Activated CD4-positive, alpha-beta memory T cell treated with anti-CD3 and anti-CD28 coated beads, Interleukin-2, amount 10 ng/mL, durations not matched to agents 7 days and 5 days (primary cell): ENCODE results near the gene CCDC28A. TPM values are rescaled to one million over a fixed set of nuclear protein-coding genes. Genes with fewer than 3 reads are reported as not detected.

Experiments used
- CTCF ChIA-PET: fragments of 350-600 bp; sonication (Branson Sonifier 250); formaldehyde crosslinking; loops from one replicate; lab custom pipeline; 2021; ENCODE audit warnings: antibody characterized with exemption, inconsistent platforms; lab: Charles Lee
- POLR2A ChIA-PET: fragments of 350-600 bp; sonication (Branson Sonifier 250); formaldehyde crosslinking; loops from one replicate; lab custom pipeline; 2021; ENCODE audit warnings: antibody characterized with exemption; lab: Charles Lee
- DNase-seq: peaks from one replicate; pipeline ENCODE4 v3.0.0-alpha.2; 2020
- H3K27ac Mint-ChIP-seq: one replicate; pipeline ENCODE4 v1.8.0; 2021; ENCODE audit warnings: mild to moderate bottlenecking, mixed read lengths
- H3K27me3 Mint-ChIP-seq: one replicate; pipeline ENCODE4 v1.8.0; 2021; ENCODE audit warnings: mixed read lengths
- H3K36me3 Mint-ChIP-seq: one replicate; pipeline ENCODE4 v1.8.0; 2021; ENCODE audit warnings: low read depth, mixed read lengths
- H3K4me1 Mint-ChIP-seq: one replicate; pipeline ENCODE4 v1.8.0; 2021; ENCODE audit warnings: mixed read lengths
- H3K4me3 Mint-ChIP-seq: one replicate; pipeline ENCODE4 v1.8.0; 2021; ENCODE audit warnings: mild to moderate bottlenecking, mixed read lengths
- H3K9me3 Mint-ChIP-seq: one replicate; pipeline ENCODE4 v1.8.0; 2021; ENCODE audit warnings: mixed read lengths
- total RNA-seq, 2 experiments: library from RNA; stranded (reverse); gene quantifications; one replicate each; pipeline ENCODE4 v1.2.3, GENCODE V29; 2021

Gene CCDC28A
- total RNA-seq, 2 experiments from 2014 or later = 28.0 to 28.7 TPM

- no peak overlapping the region for H3K4me3 Mint-ChIP-seq
- POLR2A ChIA-PET = no interaction called here
- CTCF ChIA-PET = interaction anchor here (0.7 to 9.4 kb wide), 3 partner anchors 77 to 184 kb away, joined by 4 to 71 read pairs (median 5); no protein-coding TSS in a partner anchor
Observed at GRCh38 chr6:138769102-138769676, 4.4 kb upstream of the CCDC28A start.

GRCh38 chr6:138772596-138773176 is 883 bp upstream of the CCDC28A start:
- Mint-ChIP-seq H3K27me3 (no peaks in the 10 kb centered on the region), H3K27ac (peak overlapping the region; percentile 100), H3K9me3 (no peaks in the 10 kb centered on the region), H3K36me3 (peaks cover 3% of the 10 kb centered on the region), H3K4me1 (peaks cover 36% of the 10 kb centered on the region), H3K4me3 (peak overlapping the region; percentile 100)
- CTCF ChIA-PET = interaction anchor here (1.1 to 3.2 kb wide), 6 partner anchors 81 to 597 kb away, joined by 3 to 11 read pairs (median 6); no protein-coding TSS in a partner anchor
- no peak for DNase-seq
- POLR2A ChIA-PET = interaction anchor here (0.6 to 2.3 kb wide), 12 partner anchors 16 to 758 kb away, joined by 3 to 8 read pairs (median 4); partner anchors contain the start of genes CITED2, HEBP2 and TXLNB

More at GRCh38 chr6:138769102-138769676, 4.4 kb upstream of the CCDC28A start:
- Mint-ChIP-seq H3K4me1 (peaks cover 27% of the 10 kb centered on the region), H3K36me3 (peaks cover 3% of the 10 kb centered on the region), H3K9me3 (no peaks in the 10 kb centered on the region), H3K27ac (no peak overlapping the region), H3K27me3 (no peaks in the 10 kb centered on the region)
- no peak for DNase-seq

DNA sequence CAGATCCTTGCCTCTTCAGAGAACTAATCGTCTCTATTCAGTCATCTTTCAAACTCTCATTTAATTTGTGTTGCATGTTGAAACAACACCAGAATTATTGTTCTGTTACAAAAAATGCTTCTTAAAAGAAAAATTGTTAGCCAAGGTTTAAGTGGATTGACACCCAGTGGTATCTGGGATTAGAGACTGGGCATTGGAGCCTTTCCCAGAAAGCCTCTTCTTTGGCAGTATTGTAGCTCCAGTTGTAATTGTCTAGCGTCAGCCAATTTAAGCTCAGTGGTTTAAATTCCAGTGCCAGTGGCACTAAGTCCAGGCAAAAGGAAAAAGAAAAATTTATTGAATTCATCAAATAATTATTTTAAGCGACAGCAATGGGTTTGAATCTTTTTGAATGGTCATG is 801 bp downstream of the CCDC28A start:
- CTCF ChIA-PET = no interaction called here
- H3K9me3 Mint-ChIP-seq = no peaks in the 10 kb centered on the region
- H3K27ac Mint-ChIP-seq = peak overlapping the region; percentile 100
- H3K27me3 Mint-ChIP-seq = no peaks in the 10 kb centered on the region
- peaks cover 31% of the 10 kb centered on the region for H3K4me1 Mint-ChIP-seq
- no peak for DNase-seq
- peak overlapping the region; percentile 100 for H3K4me3 Mint-ChIP-seq
- peaks cover 3% of the 10 kb centered on the region for H3K36me3 Mint-ChIP-seq
- POLR2A ChIA-PET = no interaction called here

DNA sequence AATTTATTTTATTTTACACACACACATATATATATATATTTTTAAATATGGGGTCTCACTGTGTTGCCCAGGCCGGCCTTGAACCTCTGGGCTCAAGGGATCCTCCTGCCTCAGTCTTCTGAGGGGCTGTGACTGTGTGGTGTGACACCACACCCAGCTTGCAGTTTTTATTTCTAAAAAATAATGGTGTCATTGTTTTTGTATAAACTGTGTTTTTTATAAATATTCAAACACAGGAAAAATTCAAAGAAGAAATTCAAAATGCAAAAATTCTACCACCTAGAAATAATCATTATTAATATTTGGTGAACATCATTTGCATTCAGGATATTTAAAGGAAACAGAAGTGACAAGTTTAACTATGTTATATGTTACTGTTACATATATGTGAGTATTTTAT is 3.1 kb downstream of the CCDC28A start:
- Mint-ChIP-seq H3K36me3 (peaks cover 3% of the 10 kb centered on the region), H3K27ac (no peak overlapping the region), H3K27me3 (no peaks in the 10 kb centered on the region), H3K4me1 (peaks cover 31% of the 10 kb centered on the region), H3K4me3 (no peak overlapping the region), H3K9me3 (no peaks in the 10 kb centered on the region)
- ChIA-PET CTCF (no interaction called here), POLR2A (no interaction called here)
- no peak for DNase-seq

- Mint-ChIP-seq H3K27ac (no peak overlapping the region), H3K4me3 (no peak overlapping the region), H3K9me3 (no peaks in the 10 kb centered on the region), H3K36me3 (peaks cover 9% of the 10 kb centered on the region), H3K4me1 (peaks cover 16% of the 10 kb centered on the region), H3K27me3 (no peaks in the 10 kb centered on the region)
- ChIA-PET POLR2A (no interaction called here), CTCF (no interaction called here)
- no peak for DNase-seq
Observed at GRCh38 chr6:138778331-138778730, 4.8 kb downstream of the CCDC28A start.

GRCh38 chr6:138782243-138782642 is 8.7 kb downstream of the CCDC28A start:
- H3K27me3 Mint-ChIP-seq = no peaks in the 10 kb centered on the region
- peaks cover 6% of the 10 kb centered on the region for H3K36me3 Mint-ChIP-seq
- DNase-seq = no peak
- no peaks in the 10 kb centered on the region for H3K9me3 Mint-ChIP-seq
- peaks cover 5% of the 10 kb centered on the region for H3K4me1 Mint-ChIP-seq
- no peak overlapping the region for H3K4me3 Mint-ChIP-seq
- H3K27ac Mint-ChIP-seq = no peak overlapping the region
- ChIA-PET CTCF (interaction anchor here (1.0 kb wide), 1 partner anchor 90 kb away, joined by 3 read pairs; no protein-coding TSS in a partner anchor), POLR2A (no interaction called here)

DNA sequence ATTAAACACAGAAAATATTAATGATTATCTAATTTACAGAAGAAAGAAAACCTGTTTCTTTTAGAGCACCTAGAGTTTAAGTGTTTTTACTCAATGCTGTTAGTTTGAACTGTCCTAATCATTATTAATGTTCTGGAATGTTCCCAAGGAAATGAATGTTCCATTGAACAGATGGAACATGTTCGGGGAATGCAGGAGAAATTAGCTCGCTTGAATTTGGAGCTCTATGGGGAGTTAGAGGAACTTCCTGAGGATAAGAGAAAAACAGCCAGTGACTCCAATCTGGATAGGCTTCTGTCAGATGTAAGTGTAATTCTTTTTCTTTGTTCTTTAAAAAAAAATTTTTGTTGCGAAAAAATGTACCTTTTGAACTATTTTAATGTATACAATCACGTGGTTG is 11.5 kb downstream of the CCDC28A start:
- DNase-seq = no peak
- CTCF ChIA-PET = no interaction called here
- Mint-ChIP-seq H3K36me3 (peaks cover 10% of the 10 kb centered on the region), H3K27ac (no peak overlapping the region), H3K9me3 (no peaks in the 10 kb centered on the region), H3K4me3 (no peak overlapping the region), H3K4me1 (peaks cover 8% of the 10 kb centered on the region), H3K27me3 (no peaks in the 10 kb centered on the region)
- POLR2A ChIA-PET = no interaction called here

- Mint-ChIP-seq H3K4me3 (no peak overlapping the region), H3K27ac (no peak overlapping the region), H3K36me3 (peaks cover 13% of the 10 kb centered on the region), H3K27me3 (no peaks in the 10 kb centered on the region), H3K4me1 (peaks cover 8% of the 10 kb centered on the region), H3K9me3 (no peaks in the 10 kb centered on the region)
- CTCF ChIA-PET = interaction anchor here (0.5 to 0.6 kb wide), 2 partner anchors 65 to 74 kb away, joined by 3 to 4 read pairs; no protein-coding TSS in a partner anchor
- POLR2A ChIA-PET = no interaction called here
- DNase-seq = no peak
Observed at GRCh38 chr6:138785980-138786379, 12.4 kb downstream of the CCDC28A start.

GRCh38 chr6:138787138-138787537 is 13.6 kb downstream of the CCDC28A start:
- ChIA-PET POLR2A (no interaction called here), CTCF (no interaction called here)
- no peaks in the 10 kb centered on the region for H3K27me3 Mint-ChIP-seq
- H3K36me3 Mint-ChIP-seq = peaks cover 16% of the 10 kb centered on the region
- DNase-seq = no peak
- H3K9me3 Mint-ChIP-seq = no peaks in the 10 kb centered on the region
- H3K4me3 Mint-ChIP-seq = no peak overlapping the region
- peaks cover 8% of the 10 kb centered on the region for H3K4me1 Mint-ChIP-seq
- H3K27ac Mint-ChIP-seq = no peak overlapping the region

GRCh38 chr6:138795809-138796603 is 22.4 kb downstream of the CCDC28A start, which contains the start of gene ECT2L:
ECT2L (plus strand) TSS chr6:138796087; CDS start chr6:138813275, 17,188 bp downstream.
- Mint-ChIP-seq H3K36me3 (peaks cover 5% of the 10 kb centered on the region), H3K27me3 (peaks cover 9% of the 10 kb centered on the region), H3K27ac (no peak within 1 kb of the TSS), H3K9me3 (no peaks in the 10 kb centered on the region), H3K4me3 (no peak within 1 kb of the TSS), H3K4me1 (no peaks in the 10 kb centered on the region)
- CTCF ChIA-PET = no interaction called here
- POLR2A ChIA-PET = no interaction called here
- DNase-seq = no peak

DNA sequence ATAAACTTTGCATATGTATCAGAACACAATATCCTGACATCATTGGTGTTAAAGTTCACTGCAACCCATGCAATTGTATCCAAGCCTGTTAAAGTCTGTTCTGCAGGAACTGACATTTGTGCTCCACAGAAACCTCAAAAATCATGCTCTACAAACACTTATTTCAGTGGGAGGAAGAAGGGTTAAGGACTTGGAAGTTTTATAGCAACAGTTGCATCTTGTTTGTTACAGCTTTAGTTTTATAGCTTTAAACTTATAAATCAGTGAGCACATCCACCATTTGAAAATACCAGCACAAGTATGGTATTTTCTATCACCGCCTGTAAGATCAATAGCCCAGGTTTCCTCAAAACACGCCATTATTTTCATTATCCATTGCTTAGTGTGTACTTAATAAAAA is 23.2 kb downstream of the CCDC28A start:
- H3K9me3 Mint-ChIP-seq = no peaks in the 10 kb centered on the region
- CTCF ChIA-PET = no interaction called here

DNA sequence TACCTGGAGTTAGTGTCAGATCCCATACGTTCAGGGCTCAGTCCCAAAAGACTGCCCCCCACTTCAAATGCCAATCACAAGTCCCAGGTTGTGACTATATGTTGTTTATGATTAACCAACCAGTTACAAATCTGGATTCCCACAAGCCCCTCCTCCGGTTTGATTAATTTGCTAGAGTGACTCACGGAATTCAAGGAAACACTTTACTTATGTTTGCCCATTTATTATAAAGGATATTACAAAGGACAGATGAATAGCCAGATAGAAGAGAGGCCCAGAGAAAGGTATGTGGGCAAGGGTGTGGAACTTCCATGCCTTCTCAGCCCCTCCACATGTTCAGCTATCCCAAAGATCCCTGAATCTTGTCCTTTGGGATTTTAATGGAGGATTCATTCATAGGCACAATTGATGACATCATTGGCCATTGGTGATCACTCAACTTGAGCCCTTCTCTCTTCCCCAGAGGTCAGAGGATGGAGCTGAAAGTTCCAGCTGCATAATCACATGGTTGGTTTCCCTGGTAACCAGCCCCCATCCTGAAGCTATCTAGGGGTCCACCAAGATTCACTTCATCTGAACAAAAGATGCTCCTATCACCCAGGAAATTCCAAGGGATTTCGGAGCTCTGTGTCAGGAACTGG is 24.4 kb downstream of the CCDC28A start:
- no peak for DNase-seq
- Mint-ChIP-seq H3K36me3 (no peaks in the 10 kb centered on the region), H3K4me1 (no peaks in the 10 kb centered on the region), H3K9me3 (no peaks in the 10 kb centered on the region), H3K27ac (no peak overlapping the region), H3K4me3 (no peak overlapping the region), H3K27me3 (peaks cover 9% of the 10 kb centered on the region)
- CTCF ChIA-PET = no interaction called here
- POLR2A ChIA-PET = no interaction called here

More for the DNA sequence above, 23.2 kb downstream of the CCDC28A start:
- Mint-ChIP-seq H3K4me1 (no peaks in the 10 kb centered on the region), H3K27me3 (peaks cover 9% of the 10 kb centered on the region), H3K4me3 (no peak overlapping the region), H3K27ac (no peak overlapping the region), H3K36me3 (peaks cover under 1% of the 10 kb centered on the region)
- no peak for DNase-seq
- POLR2A ChIA-PET = no interaction called here
